OCI-LY1 (cell line): Measurements from ENCODE around the gene HNRNPA2B1.

ENCODE experiments used
- EZH2 ChIP-seq: fragments of 200-600 bp; sonication (generic), shearing (Covaris generic); IDR thresholded peaks from 2 replicates; pipeline ENCODE4 v1.8.0; 2017; ENCODE audit warnings: borderline replicate concordance, mixed run types, mild to moderate bottlenecking, antibody characterized with exemption, low read length, moderate library complexity, mixed read lengths
- TF ChIP-seq, protein P1 (sequence below): fragments of 200-600 bp; sonication (generic), shearing (Covaris generic); IDR thresholded peaks from 2 replicates; pipeline ENCODE4 v1.5.1; 2017; ENCODE audit warnings: mild to moderate bottlenecking, antibody characterized with exemption, low read length, moderate library complexity, mixed read lengths

DNA sequence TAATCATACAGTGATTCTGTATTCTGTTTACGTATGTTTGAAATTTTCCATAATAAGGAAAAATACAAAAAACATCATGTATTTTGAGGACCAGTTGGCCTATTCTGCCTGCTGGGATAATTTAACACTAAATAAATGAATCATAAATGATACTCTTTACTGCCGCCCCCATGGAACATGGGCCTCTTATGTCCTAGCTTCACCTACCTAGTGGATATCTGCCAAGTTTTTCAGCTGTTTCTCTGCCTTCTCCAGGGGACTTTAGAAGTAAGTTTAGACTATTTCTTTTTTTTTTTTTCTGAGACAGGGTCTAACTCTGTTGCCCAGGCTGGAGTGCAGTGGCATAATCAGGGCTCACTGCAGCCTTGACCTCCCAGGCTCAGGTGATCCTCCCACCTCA lies 38.1 kb downstream of the HNRNPA2B1 start:
- TF ChIP-seq, protein P1, sequence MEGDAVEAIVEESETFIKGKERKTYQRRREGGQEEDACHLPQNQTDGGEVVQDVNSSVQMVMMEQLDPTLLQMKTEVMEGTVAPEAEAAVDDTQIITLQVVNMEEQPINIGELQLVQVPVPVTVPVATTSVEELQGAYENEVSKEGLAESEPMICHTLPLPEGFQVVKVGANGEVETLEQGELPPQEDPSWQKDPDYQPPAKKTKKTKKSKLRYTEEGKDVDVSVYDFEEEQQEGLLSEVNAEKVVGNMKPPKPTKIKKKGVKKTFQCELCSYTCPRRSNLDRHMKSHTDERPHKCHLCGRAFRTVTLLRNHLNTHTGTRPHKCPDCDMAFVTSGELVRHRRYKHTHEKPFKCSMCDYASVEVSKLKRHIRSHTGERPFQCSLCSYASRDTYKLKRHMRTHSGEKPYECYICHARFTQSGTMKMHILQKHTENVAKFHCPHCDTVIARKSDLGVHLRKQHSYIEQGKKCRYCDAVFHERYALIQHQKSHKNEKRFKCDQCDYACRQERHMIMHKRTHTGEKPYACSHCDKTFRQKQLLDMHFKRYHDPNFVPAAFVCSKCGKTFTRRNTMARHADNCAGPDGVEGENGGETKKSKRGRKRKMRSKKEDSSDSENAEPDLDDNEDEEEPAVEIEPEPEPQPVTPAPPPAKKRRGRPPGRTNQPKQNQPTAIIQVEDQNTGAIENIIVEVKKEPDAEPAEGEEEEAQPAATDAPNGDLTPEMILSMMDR = no peak
- no peak for TF ChIP-seq EZH2
